Left cardiac atrium (tissue), 4 donors: ENCODE data around the gene APOBEC3F. TPM values are rescaled to one million over a fixed set of nuclear protein-coding genes. Genes with fewer than 3 reads are reported as not detected.
"Not testable (repeated sequence)": the region's sequence is repeated elsewhere in the genome, so short reads cannot be mapped to it uniquely, and the experiment has no call there.

Experiments used
- ATAC-seq, 2 donors: fragments of 200-7000 bp; cut with Tn5 transposase; one replicate each; pipeline ENCODE4 v1.9.1; 2020; ENCODE audit warnings: mild to moderate bottlenecking in 2 of 2, moderate library complexity in 2 of 2
- DNase-seq: peaks from one replicate; pipeline ENCODE4 v3.0.0-alpha.2; 2020
- intact Hi-C, 2 donors: fragments of 100-400 bp; cut with DNase I; formaldehyde crosslinking; loops; one replicate each; pipeline versions ENCODE4 v1.14.1 to v1.15.1; 2022 to 2023
- total RNA-seq, 2 donors: library from RNA; stranded (reverse); fragmentation: NEBNext Ultra II Directional; extraction: Animal tissue kit (Norgen Biotek cat#: 25700); gene quantifications; one replicate each; pipeline ENCODE4 v1.2.1, GENCODE V29; 2021
- donor health status: DM: no; HTN: yes; CAD: no.
- donor health status: DM: no; HTN: yes; CAD: no; lungs with severe emphysema.
- donor health status: DM: yes; HTN: yes; CAD: no.
- donor health status: Dilated cardiomyopathy.

The APOBEC3F gene
- total RNA-seq, 2 donors from 2014 or later: 5.2 to 6.6 TPM

DNA sequence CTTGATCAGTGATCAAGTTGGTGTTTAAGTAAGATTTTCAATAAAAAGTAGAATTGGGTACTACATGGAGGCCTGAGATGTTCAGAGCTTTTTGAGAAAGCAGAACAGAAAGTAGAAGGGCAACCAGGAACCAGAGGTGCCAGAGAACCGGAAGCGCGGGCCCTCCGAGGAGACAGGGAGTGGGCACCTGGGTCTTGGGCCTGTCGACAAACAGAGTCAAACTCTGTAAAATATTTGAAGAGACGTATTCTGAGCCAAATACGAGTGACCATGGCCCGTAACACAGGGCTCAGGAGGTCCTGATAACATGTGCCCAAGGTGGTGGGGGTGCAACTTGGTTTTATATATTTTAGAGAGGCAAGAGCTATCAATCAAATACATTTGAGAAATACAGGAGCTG is 23.2 kb downstream of the APOBEC3F start:
- intact Hi-C loops: not testable (repeated sequence)

GRCh38 chr22:39066442-39067276 is 26.0 kb downstream of the APOBEC3F start:
- intact Hi-C loops, ATAC-seq, DNase-seq: not testable (repeated sequence)

More for the DNA sequence above, 23.2 kb downstream of the APOBEC3F start:
- not testable (repeated sequence) for DNase-seq, ATAC-seq

GRCh38 chr22:39068033-39068785 is 27.5 kb downstream of the APOBEC3F start:
- DNase-seq (no peak), ATAC-seq (peak in 1 of 2 donors; percentile 31)
- intact Hi-C loops: no loop called here

DNA sequence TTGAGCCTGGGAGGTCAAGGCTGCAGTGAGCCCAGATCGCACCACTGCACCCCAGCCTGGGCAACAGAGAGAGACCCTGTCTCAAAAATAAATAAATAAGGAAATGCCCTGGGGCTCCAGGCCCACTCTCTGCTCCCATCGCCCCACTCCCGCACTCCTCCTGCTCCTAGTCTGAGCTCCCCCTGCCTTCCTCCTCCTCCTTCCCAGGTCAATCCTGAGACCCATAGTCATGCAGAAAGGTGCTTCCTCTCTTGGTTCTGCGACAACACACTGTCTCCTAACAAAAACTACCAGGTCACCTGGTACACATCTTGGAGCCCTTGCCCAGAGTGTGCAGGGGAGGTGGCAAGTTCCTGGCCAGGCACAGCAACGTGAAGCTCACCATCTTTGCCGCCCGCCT is 29.5 kb downstream of the APOBEC3F start:
- no peak for ATAC-seq
- intact Hi-C loops: no loop called here
- no peak for DNase-seq

GRCh38 chr22:39072581-39072981 is 31.9 kb downstream of the APOBEC3F start:
- intact Hi-C loops, ATAC-seq, DNase-seq: not testable (repeated sequence)

DNA sequence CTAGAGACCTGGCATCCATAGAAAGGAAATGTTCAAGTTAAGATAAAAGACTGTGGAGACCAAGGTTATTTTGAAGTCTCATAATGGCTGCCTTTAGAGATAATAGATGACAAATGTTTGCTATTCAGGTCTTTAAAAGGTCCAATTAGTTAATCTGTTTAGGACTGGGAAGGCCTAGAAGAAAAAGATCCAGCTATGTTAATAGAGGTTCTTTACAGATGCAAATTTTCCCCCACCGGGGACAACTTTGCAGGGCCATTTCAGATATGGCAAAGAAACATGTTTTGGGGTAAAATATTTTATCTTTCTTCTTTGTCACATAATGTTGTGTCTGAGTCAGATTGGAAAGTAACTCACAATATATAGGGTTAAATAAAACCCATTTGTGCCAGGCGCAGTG is 33.3 kb downstream of the APOBEC3F start:
- ATAC-seq: no peak
- intact Hi-C loops: no loop called here

DNA sequence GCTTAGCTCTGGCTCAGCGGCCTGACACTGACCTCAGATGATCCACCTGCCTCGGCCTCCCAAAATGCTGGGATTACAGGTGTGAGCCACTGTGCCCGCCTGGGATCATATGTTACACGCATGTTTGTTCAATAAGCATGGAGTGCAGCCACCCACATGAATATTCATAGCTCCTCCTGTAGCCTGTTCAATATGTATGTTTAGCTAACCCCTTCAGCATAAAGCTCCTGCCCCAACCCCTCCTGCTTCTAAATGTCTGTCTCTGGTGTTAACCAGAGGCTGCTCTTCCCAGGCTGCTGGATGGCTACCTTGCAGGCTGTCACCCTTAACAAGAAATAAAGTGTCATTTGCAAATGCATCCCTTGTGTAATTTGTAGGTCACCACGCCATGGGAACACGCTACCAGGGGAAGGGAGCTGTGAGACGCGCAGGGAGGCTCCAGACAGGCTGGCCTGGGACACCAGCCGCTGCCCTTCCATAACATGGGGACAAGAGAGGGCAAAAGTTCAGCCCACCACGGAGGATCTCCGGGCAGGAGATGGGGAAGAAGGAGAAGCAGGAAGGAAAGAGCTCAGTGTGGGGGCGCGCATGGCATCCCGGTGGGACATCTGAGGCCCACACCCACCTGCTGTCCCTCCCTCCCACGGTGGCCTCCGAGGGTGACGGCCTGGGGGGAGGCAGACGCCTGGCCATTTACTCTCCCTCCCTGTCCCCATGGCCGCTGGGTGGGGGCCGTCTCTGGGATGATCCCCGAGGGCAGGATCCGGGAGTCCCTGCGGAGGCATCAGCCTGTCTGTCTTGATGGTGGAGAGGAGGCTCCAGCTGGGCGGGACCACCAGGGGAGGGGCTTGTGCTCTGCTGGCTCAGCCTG is 35.7 kb downstream of the APOBEC3F start:
- ATAC-seq: peak; percentile 94
- DNase-seq, intact Hi-C loops: not testable (repeated sequence)

More for the DNA sequence above, 33.3 kb downstream of the APOBEC3F start:
- no peak for DNase-seq

DNA sequence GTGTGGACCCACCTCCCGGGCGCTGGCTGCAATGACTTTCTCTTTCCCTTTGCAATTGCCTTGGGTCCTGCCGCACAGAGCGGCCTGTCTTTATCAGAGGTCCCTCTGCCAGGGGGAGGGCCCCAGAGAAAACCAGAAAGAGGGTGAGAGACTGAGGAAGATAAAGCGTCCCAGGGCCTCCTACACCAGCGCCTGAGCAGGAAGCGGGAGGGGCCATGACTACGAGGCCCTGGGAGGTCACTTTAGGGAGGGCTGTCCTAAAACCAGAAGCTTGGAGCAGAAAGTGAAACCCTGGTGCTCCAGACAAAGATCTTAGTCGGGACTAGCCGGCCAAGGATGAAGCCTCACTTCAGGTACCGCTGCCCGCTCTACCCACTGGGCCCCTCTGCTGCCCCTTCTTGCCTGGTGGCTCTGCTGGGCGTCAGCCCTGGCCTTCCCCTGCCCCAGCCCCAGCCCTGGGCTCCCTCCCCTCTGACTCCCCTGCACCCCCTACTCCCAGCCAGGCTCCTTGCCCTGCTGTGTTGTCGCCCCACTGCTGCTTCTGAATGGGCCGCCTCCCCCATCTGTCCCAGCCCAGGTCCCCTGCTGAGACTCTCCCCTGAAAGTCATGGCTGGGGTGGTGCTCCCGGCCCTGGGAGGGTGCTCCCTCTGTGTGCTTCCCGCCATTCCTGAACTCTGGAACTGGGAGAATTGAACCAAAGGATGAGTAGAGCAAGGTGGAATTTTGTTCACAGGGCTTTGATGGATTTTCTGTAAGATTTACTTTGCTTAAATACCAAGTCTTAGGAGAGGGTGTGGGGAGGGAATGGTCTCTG is 36.6 kb downstream of the APOBEC3F start, which contains the start of gene APOBEC3G:
Gene APOBEC3G, plus strand, starts transcription at position 250 of the 815 bp plus-strand sequence. Its CDS starts 87 bp downstream, at position 337.
- ATAC-seq: peak; percentile 91
- intact Hi-C loops: not testable (repeated sequence)

DNA sequence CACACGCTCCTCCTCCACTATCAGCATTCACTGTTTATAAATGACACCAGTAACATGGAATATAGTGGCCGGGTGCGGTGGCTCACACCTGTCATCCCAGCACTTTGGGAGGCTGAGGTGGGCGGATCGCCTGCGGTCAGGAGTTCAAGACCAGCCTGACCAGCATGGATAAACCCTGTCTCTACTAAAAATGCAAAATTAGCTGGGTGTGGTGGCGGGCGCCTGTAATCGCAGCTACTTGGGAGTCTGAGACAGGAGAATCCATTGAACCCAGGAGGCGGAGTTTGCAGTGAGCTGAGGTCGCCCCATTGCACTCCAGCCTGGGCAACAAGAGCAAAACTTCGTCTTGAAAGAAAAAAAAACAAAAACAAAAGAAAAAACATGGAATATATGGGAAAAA is 37.2 kb downstream of the APOBEC3F start:
- ATAC-seq, DNase-seq, intact Hi-C loops: not testable (repeated sequence)

More for the DNA sequence above, 36.6 kb downstream of the APOBEC3F start, which contains the start of gene APOBEC3G:
- peak; percentile 61 for DNase-seq

DNA sequence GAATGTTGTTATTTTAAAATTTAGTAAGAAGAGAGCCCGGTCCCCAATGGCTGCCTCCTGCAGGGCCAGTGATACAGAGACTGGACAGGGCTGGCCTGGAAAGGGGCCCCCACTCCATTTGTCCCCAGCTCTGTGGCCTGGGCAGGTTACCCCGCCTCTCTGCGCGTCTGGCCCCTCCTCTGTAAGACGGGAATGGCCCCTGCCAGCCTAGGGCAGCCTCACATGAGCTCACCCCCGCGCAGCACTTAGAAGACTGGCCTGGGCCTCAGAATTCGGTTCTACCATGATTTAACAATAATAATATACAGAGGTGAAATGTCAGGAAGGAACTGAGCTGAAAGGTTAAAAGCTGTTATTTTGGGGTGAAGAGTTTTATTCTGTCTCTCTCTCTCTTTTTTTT is 37.7 kb downstream of the APOBEC3F start:
- intact Hi-C loops: no loop called here
- DNase-seq (no peak), ATAC-seq (no peak)

GRCh38 chr22:39079054-39079637 is 38.5 kb downstream of the APOBEC3F start:
- intact Hi-C loops, ATAC-seq, DNase-seq: not testable (repeated sequence)

DNA sequence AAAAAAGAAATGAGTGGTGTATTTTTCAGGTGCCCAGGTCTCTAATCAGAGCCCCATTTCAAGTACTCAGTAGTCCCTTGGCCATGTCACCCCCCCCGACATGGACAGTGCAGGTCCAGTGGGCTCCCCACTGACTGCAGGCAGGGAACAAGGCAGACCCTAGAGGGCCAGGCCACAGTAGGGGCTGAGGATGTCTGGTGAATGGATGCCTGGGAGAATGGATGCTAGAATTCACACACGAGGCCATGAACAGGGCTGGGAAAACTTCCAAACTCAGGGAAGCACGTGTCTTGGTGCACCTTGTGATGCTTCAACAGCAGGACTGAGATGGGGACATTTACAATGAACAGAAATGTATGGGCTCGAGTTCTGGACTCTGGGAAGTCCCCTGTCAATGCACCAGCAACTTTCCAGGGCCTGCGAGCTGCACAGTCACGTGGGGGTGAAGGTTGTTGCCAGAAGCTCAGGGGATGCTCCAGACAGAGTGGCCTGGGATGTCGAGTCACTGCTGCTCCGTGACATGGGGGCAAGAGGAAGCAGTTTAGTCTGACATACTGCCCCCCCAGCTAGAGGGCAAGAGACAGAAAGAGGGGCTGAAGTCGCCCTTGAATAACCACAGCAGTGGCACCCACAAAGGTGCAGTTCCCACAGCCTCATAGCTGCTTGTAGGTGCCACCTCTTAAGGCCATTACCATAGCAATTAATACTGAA is 39.5 kb downstream of the APOBEC3F start:
- intact Hi-C loops: no loop called here
- ATAC-seq (no peak), DNase-seq (no peak)

GRCh38 chr22:39081016-39081415 is 40.4 kb downstream of the APOBEC3F start:
- DNase-seq: no peak
- no peak for ATAC-seq
- intact Hi-C loops: no loop called here

DNA sequence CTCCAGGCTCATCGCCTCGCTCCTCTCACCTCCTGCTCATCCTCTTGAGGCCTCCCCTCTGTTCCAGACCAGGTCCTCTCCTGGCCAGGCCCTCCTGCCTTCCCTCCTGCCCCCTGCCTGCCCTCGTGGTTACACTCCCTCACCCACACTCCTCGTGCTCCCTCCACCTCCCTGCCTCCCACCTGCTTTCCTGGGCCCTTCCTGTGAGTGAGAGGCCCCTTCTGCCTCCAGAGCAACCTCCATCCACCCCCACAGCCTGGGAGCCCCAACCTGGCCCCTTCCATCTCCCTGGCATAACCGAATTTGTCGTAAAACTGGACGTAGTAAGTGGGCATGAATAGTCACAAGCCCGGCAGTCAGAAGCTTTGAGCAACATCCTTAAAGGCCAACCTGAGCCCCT is 40.9 kb downstream of the APOBEC3F start:
- ATAC-seq: no peak
- DNase-seq: no peak
- intact Hi-C loops: no loop called here

DNA sequence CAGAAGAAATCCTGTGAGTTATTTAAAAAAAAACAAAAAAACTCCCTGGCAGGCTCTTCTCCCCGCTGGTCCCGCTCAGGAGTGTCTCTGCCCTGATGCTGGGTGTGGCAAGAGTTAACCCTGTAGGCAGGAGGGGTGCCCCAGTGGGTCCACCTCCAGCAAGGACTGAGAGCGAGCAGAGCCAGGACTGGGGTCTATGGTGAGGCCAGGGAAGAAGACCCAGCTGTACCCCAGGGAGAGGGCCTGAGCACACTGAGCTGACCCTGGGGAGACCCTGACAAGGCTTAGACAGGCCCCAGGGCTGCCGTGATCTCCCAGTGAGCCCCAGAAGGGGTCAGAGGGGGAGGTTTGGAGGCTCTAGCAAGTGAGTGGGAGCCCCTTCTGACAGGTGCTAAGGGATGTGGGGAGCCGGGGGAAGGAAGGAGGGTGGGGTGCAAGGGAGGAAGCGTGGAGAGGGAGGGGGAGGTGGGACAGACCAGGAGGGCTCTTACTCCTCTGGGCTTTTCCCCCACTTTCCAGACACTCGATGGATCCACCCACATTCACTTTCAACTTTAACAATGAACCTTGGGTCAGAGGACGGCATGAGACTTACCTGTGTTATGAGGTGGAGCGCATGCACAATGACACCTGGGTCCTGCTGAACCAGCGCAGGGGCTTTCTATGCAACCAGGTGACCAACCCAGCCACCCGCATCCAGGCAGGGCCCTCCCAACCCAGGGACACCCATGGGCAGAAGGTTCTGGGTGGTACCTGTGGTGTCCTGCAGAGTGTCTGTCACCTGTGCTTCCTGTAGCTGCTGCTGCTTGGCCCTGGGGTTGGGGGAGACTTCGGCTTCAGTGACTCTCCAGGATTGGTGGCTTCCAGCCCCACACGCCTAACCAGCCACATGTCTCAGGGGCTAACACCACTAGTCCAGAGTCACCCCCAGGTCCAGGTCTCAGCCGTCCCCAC is 42.8 kb downstream of the APOBEC3F start:
- ATAC-seq (no peak), DNase-seq (no peak)
- intact Hi-C loops: no loop called here

DNA sequence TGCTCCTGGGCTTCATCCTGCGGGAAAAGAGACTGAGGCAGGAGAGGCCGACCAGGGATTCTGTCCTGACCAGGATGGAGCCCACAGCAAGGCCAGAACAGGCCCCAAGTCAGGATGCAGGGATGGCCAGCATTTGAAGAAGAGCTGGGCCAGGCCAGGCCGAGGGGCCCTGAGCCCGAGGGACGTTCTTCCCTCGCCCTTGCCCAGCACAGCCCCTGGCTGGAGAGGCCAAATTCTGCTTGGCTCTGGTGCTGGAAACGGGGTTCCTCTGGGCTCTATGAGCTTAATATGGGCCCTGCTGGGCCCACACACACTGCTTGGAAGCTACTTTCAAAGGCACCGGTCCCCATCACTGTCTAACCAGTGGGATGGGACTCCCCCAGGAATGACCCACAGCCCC is 44.0 kb downstream of the APOBEC3F start:
- DNase-seq: no peak
- no peak for ATAC-seq
- intact Hi-C loops: no loop called here
